ENCODE results near the gene FAM135A. TPM values are rescaled to one million over a fixed set of nuclear protein-coding genes. Genes with fewer than 3 reads are reported as not detected.

The FAM135A gene
- total RNA-seq, 2 donors from 2014 or later = 36.4 to 54.8 TPM

- intact Hi-C loops (cut with DNase I) = no loop called here
- Histone ChIP-seq H3K36me3 (no peaks in the 10 kb centered on the region), H3K27ac (peak overlapping the region; percentile 87), H3K4me3 (no peak overlapping the region), H3K27me3 (no peaks in the 10 kb centered on the region), H3K9me3 (no peaks in the 10 kb centered on the region), H3K9ac (ENCODE audit: low read depth in 2 of 2, low read length in 2 of 2) (peak overlapping the region in 1 of 2 donors; percentile 19), H3K4me1 (peaks cover 5% of the 10 kb centered on the region)
- DNase-seq = no peak
- no peak for TF ChIP-seq CTCF (IDR thresholded peaks at IDR 0.05)
Measured at GRCh38 chr6:70396163-70396562, 17.1 kb upstream of the FAM135A start.

GRCh38 chr6:70396796-70397729 is 16.2 kb upstream of the FAM135A start:
- Histone ChIP-seq H3K9ac (ENCODE audit: low read depth in 2 of 2, low read length in 2 of 2) (peak overlapping the region in 1 of 2 donors; percentile 30), H3K4me1 (peaks cover 5% of the 10 kb centered on the region), H3K4me3 (no peak overlapping the region), H3K36me3 (no peaks in the 10 kb centered on the region), H3K27me3 (no peaks in the 10 kb centered on the region), H3K9me3 (no peaks in the 10 kb centered on the region), H3K27ac (peak overlapping the region; percentile 87)
- intact Hi-C loops (cut with DNase I) = no loop called here
- DNase-seq = peak; percentile 42
- no peak for TF ChIP-seq CTCF (IDR thresholded peaks at IDR 0.05)

- Histone ChIP-seq H3K9ac (ENCODE audit: low read depth in 2 of 2, low read length in 2 of 2) (peak overlapping the region in 1 of 2 donors; percentile 54), H3K36me3 (no peaks in the 10 kb centered on the region), H3K27me3 (no peaks in the 10 kb centered on the region), H3K4me3 (no peak overlapping the region), H3K9me3 (no peaks in the 10 kb centered on the region), H3K4me1 (peaks cover 5% of the 10 kb centered on the region), H3K27ac (peak overlapping the region; percentile 87)
- intact Hi-C loops (cut with DNase I) = no loop called here
- no peak for TF ChIP-seq CTCF (IDR thresholded peaks at IDR 0.05)
- peak; percentile 70 for DNase-seq
Measured at GRCh38 chr6:70398783-70399728, 14.3 kb upstream of the FAM135A start.

GRCh38 chr6:70404658-70405057 is 8.7 kb upstream of the FAM135A start:
- Histone ChIP-seq H3K27me3 (no peaks in the 10 kb centered on the region), H3K9ac (ENCODE audit: low read depth in 2 of 2, low read length in 2 of 2) (no peak overlapping the region), H3K4me3 (no peak overlapping the region), H3K36me3 (no peaks in the 10 kb centered on the region), H3K9me3 (no peaks in the 10 kb centered on the region), H3K4me1 (no peaks in the 10 kb centered on the region), H3K27ac (no peak overlapping the region)
- intact Hi-C loops (cut with DNase I) = no loop called here
- no peak for DNase-seq
- no peak for TF ChIP-seq CTCF (IDR thresholded peaks at IDR 0.05)

- Histone ChIP-seq H3K9ac (ENCODE audit: low read depth in 2 of 2, low read length in 2 of 2) (no peak overlapping the region), H3K9me3 (no peaks in the 10 kb centered on the region), H3K4me3 (no peak overlapping the region), H3K27me3 (no peaks in the 10 kb centered on the region), H3K36me3 (no peaks in the 10 kb centered on the region), H3K4me1 (peaks cover 3% of the 10 kb centered on the region), H3K27ac (no peak overlapping the region)
- no peak for DNase-seq
- intact Hi-C loops (cut with DNase I) = no loop called here
- no peak for TF ChIP-seq CTCF (IDR thresholded peaks at IDR 0.05)
Measured at GRCh38 chr6:70409216-70409615, 4.1 kb upstream of the FAM135A start.

Data from colonic mucosa (tissue), 4 donors.